WTC11 (cell line): ENCODE data around the gene GALNT16. TPM values are rescaled to one million over a fixed set of nuclear protein-coding genes. Genes with fewer than 3 reads are reported as not detected.

Experiments used
- ATAC-seq: fragments of 200-7000 bp; cut with Tn5 transposase; 2 replicates; pipeline ENCODE4 v1.10.0; 2021; ENCODE audit warnings: mild to moderate bottlenecking, moderate library complexity
- CTCF ChIA-PET: fragments of 300-600 bp; sonication (Branson Sonifier 250); formaldehyde crosslinking; loops from one replicate; lab custom pipeline; 2021; ENCODE audit warnings: antibody characterized with exemption; lab: Charles Lee
- POLR2A ChIA-PET: fragments of 350-600 bp; sonication (Branson Sonifier 250); formaldehyde crosslinking; loops from one replicate; lab custom pipeline; 2021; ENCODE audit warnings: antibody characterized with exemption; lab: Charles Lee
- DNase-seq: peaks from one replicate; pipeline ENCODE4 v3.0.0; 2021; ENCODE audit warnings: low spot score
- H3K27ac Mint-ChIP-seq: 2 replicates; pipeline ENCODE4 v1.8.0; 2021; ENCODE audit warnings: mixed read lengths
- H3K27me3 Mint-ChIP-seq: 2 replicates; pipeline ENCODE4 v1.8.0; 2021; ENCODE audit warnings: low read depth, mild to moderate bottlenecking, moderate library complexity, mixed read lengths
- H3K36me3 Mint-ChIP-seq: 2 replicates; pipeline ENCODE4 v1.8.0; 2021; ENCODE audit warnings: mixed read lengths
- H3K4me1 Mint-ChIP-seq: 2 replicates; pipeline ENCODE4 v1.8.0; 2022; ENCODE audit warnings: mixed read lengths
- H3K4me3 Mint-ChIP-seq: 2 replicates; pipeline ENCODE4 v1.8.0; 2021; ENCODE audit warnings: mild to moderate bottlenecking, moderate library complexity, mixed read lengths
- H3K9me3 Mint-ChIP-seq: 2 replicates; pipeline ENCODE4 v1.8.0; 2021; ENCODE audit warnings: mixed read lengths
- ATF3 ChIP-seq: sonication (generic); formaldehyde crosslinking; conservative IDR thresholded peaks from 2 replicates; pipeline ENCODE4 v1.8.1; 2022; ENCODE audit warnings: mild to moderate bottlenecking, missing genetic modification reagents
- CTCF ChIP-seq: fragments of 200-600 bp; IDR thresholded peaks from 2 replicates; pipeline ENCODE4 v1.8.0; 2022; ENCODE audit warnings: antibody characterized with exemption
- FOXK1 ChIP-seq: sonication (generic); formaldehyde crosslinking; IDR thresholded peaks from 2 replicates; pipeline ENCODE4 v1.8.0; 2022; ENCODE audit warnings: mild to moderate bottlenecking, moderate library complexity, missing genetic modification reagents
- FOXP1 ChIP-seq: sonication (generic); formaldehyde crosslinking; IDR thresholded peaks from 2 replicates; pipeline ENCODE4 v1.8.0; 2022; ENCODE audit warnings: missing genetic modification reagents, mild to moderate bottlenecking, moderate library complexity, borderline replicate concordance
- FOXP4 ChIP-seq: sonication (generic); formaldehyde crosslinking; IDR thresholded peaks from 2 replicates; pipeline ENCODE4 v1.8.0; 2022; ENCODE audit warnings: mild to moderate bottlenecking, missing genetic modification reagents
- HMGA2 ChIP-seq: fragments of 250-450 bp; sonication (Bioruptor Pico); IDR thresholded peaks from 2 replicates; pipeline ENCODE4 v1.4.0; 2021; ENCODE audit warnings: mild to moderate bottlenecking, moderate library complexity
- IRF1 ChIP-seq: sonication (generic); formaldehyde crosslinking; IDR thresholded peaks from 2 replicates; pipeline ENCODE4 v1.8.0; 2023; ENCODE audit warnings: missing genetic modification reagents
- MLX ChIP-seq: sonication (generic); formaldehyde crosslinking; IDR thresholded peaks from 2 replicates; pipeline ENCODE4 v1.8.1; 2023; ENCODE audit warnings: mild to moderate bottlenecking, missing genetic modification reagents, moderate library complexity
- NFE2L1 ChIP-seq: sonication (generic); formaldehyde crosslinking; IDR thresholded peaks from 2 replicates; pipeline ENCODE4 v1.8.1; 2023; ENCODE audit warnings: missing genetic modification reagents
- NR1H2 ChIP-seq: sonication (generic); formaldehyde crosslinking; IDR thresholded peaks from 2 replicates; pipeline ENCODE4 v1.9.0; 2021; ENCODE audit warnings: mild to moderate bottlenecking, moderate library complexity, missing genetic modification reagents
- NR3C1 ChIP-seq: sonication (generic); formaldehyde crosslinking; conservative IDR thresholded peaks from 2 replicates; pipeline ENCODE4 v1.8.1; 2023; ENCODE audit warnings: low read depth, mild to moderate bottlenecking, missing genetic modification reagents
- USF2 ChIP-seq: sonication (generic); formaldehyde crosslinking; IDR thresholded peaks from 2 replicates; pipeline ENCODE4 v1.8.1; 2023; ENCODE audit warnings: mild to moderate bottlenecking, missing genetic modification reagents, moderate library complexity
- ZMAT4 ChIP-seq: fragments of 250-450 bp; sonication (Bioruptor Pico); IDR thresholded peaks from 2 replicates; pipeline ENCODE4 v1.9.0; 2021; ENCODE audit warnings: mild to moderate bottlenecking
- ZNF423 ChIP-seq: fragments of 250-450 bp; sonication (Bioruptor Pico); IDR thresholded peaks from 2 replicates; pipeline ENCODE4 v2.1.2; 2022; ENCODE audit warnings: mild to moderate bottlenecking, moderate library complexity
- ZNF425 ChIP-seq: fragments of 250-450 bp; sonication (Bioruptor Pico); conservative IDR thresholded peaks from 2 replicates; pipeline ENCODE4 v1.9.0; 2021; ENCODE audit warnings: mild to moderate bottlenecking
- total RNA-seq: library from RNA; stranded (reverse); gene quantifications from 3 replicates; pipeline ENCODE4 v1.2.3, GENCODE V29; 2021

The GALNT16 gene
- total RNA-seq, 1 experiment from 2014 or later: 4.5 TPM

- ChIA-PET POLR2A (interaction anchor here (0.6 to 0.9 kb wide), 2 partner anchors 17 to 32 kb away, joined by 5 to 6 read pairs; no protein-coding TSS in a partner anchor), CTCF (interaction anchor here (1.0 to 3.3 kb wide), 3 partner anchors 23 to 194 kb away, joined by 5 to 17 read pairs (median 7); no protein-coding TSS in a partner anchor)
- Mint-ChIP-seq H3K9me3 (no peaks in the 10 kb centered on the region), H3K4me1 (peaks cover 8% of the 10 kb centered on the region), H3K27me3 (no peaks in the 10 kb centered on the region), H3K27ac (peak overlapping the region; percentile 69; the same call in 1 of the 2 replicates), H3K36me3 (no peaks in the 10 kb centered on the region), H3K4me3 (no peak overlapping the region)
- TF ChIP-seq CTCF: no peak
- DNase-seq: peak; percentile 4
- ATAC-seq: peak; percentile 18; the same call in 1 of the 2 replicates
These were observed 64.0 kb downstream of the GALNT16 start for GRCh38 chr14:69323999-69324282.

- no peaks in the 10 kb centered on the region for H3K27me3 Mint-ChIP-seq
- H3K36me3 Mint-ChIP-seq: no peaks in the 10 kb centered on the region
- H3K9me3 Mint-ChIP-seq: no peaks in the 10 kb centered on the region
- CTCF ChIA-PET: interaction anchor here (1.0 to 3.3 kb wide), 2 partner anchors 22 to 37 kb away, joined by 5 to 17 read pairs; no protein-coding TSS in a partner anchor
- peaks cover 8% of the 10 kb centered on the region for H3K4me1 Mint-ChIP-seq
- POLR2A ChIA-PET: interaction anchor here (0.6 kb wide), 1 partner anchor 16 kb away, joined by 5 read pairs; no protein-coding TSS in a partner anchor
- DNase-seq (peak; percentile 0), ATAC-seq (no peak)
- H3K27ac Mint-ChIP-seq: no peak overlapping the region
- TF ChIP-seq CTCF: no peak
- TF ChIP-seq ATF3 (CRISPR knock-in tag): no peak
- TF ChIP-seq ZNF425 (CRISPR knock-in tag): no peak
- TF ChIP-seq NR3C1 (CRISPR knock-in tag): no peak
- TF ChIP-seq IRF1 (CRISPR knock-in tag): no peak
- no peak for TF ChIP-seq MLX
- TF ChIP-seq FOXP1 (CRISPR knock-in tag): no peak
- no peak for TF ChIP-seq NFE2L1 (CRISPR knock-in tag)
- no peak for TF ChIP-seq HMGA2
- no peak for TF ChIP-seq FOXP4 (CRISPR knock-in tag)
- TF ChIP-seq ZMAT4 (CRISPR knock-in tag): no peak
- TF ChIP-seq USF2 (CRISPR knock-in tag): no peak
- TF ChIP-seq NR1H2 (CRISPR knock-in tag): no peak
- TF ChIP-seq ZNF423 (CRISPR knock-in tag): no peak
- TF ChIP-seq FOXK1 (CRISPR knock-in tag): no peak
- no peak overlapping the region for H3K4me3 Mint-ChIP-seq
These were observed 64.5 kb downstream of the GALNT16 start for GRCh38 chr14:69324341-69324931.
